ENCODE results near the gene ZDHHC9.
"Not testable (repeated sequence)": the region's sequence is repeated elsewhere in the genome, so short reads cannot be mapped to it uniquely, and the experiment has no call there.

Gene ZDHHC9

GRCh38 chrX:129843459-129844306 is at the start of gene ZDHHC9:
ZDHHC9 (minus strand) TSS chrX:129843886; CDS start chrX:129841945, 1,941 bp downstream.
- peak; percentile 86 for DNase-seq

- DNase-seq: no peak
These were observed 33.7 kb upstream of the ZDHHC9 start for GRCh38 chrX:129877401-129877800.

GRCh38 chrX:129876771-129877305 is 33.2 kb upstream of the ZDHHC9 start:
- DNase-seq: no peak

GRCh38 chrX:129875669-129876068 is 32.0 kb upstream of the ZDHHC9 start:
- no peak for DNase-seq

- DNase-seq: no peak
These were observed 28.8 kb upstream of the ZDHHC9 start for GRCh38 chrX:129872524-129872923.

GRCh38 chrX:129866321-129866720 is 22.6 kb upstream of the ZDHHC9 start:
- not testable (repeated sequence) for DNase-seq

- DNase-seq: not testable (repeated sequence)
These were observed 15.4 kb upstream of the ZDHHC9 start for GRCh38 chrX:129859134-129859533.

GRCh38 chrX:129851825-129852224 is 8.1 kb upstream of the ZDHHC9 start:
- not testable (repeated sequence) for DNase-seq

- DNase-seq: no peak
These were observed 3.0 kb upstream of the ZDHHC9 start for GRCh38 chrX:129846716-129847115.

- no peak for DNase-seq
These were observed 2.0 kb upstream of the ZDHHC9 start for GRCh38 chrX:129845616-129846190.

- DNase-seq: no peak
These were observed 552 bp downstream of the ZDHHC9 start for GRCh38 chrX:129843209-129843458.

GRCh38 chrX:129842510-129843208 is 1.0 kb downstream of the ZDHHC9 start:
- DNase-seq: no peak

- no peak for DNase-seq
These were observed 3.3 kb downstream of the ZDHHC9 start for GRCh38 chrX:129840344-129840743.

GRCh38 chrX:129836827-129837226 is 6.9 kb downstream of the ZDHHC9 start:
- no peak for DNase-seq

GRCh38 chrX:129833153-129833990 is 10.3 kb downstream of the ZDHHC9 start:
- DNase-seq: no peak

- no peak for DNase-seq
These were observed 12.4 kb downstream of the ZDHHC9 start for GRCh38 chrX:129831091-129831885.

- no peak for DNase-seq
These were observed 13.2 kb downstream of the ZDHHC9 start for GRCh38 chrX:129830494-129830893.

- no peak for DNase-seq
These were observed 17.8 kb downstream of the ZDHHC9 start for GRCh38 chrX:129825746-129826505.

- no peak for DNase-seq
These were observed 19.1 kb downstream of the ZDHHC9 start for GRCh38 chrX:129824620-129825019.

GRCh38 chrX:129823522-129823921 is 20.2 kb downstream of the ZDHHC9 start:
- no peak for DNase-seq

GRCh38 chrX:129823115-129823514 is 20.6 kb downstream of the ZDHHC9 start:
- peak; percentile 62 for DNase-seq
